ENCODE results near the gene RANBP17.
"Not testable (repeated sequence)": the region's sequence is repeated elsewhere in the genome, so short reads cannot be mapped to it uniquely, and the experiment has no call there.

The RANBP17 gene

GRCh38 chr5:171157775-171158174, 296.0 kb downstream of the RANBP17 start:
- DNase-seq (ENCODE audit: low spot score), result no peak

- no peak for DNase-seq (ENCODE audit: low spot score)
These were observed 296.8 kb downstream of the RANBP17 start for GRCh38 chr5:171158581-171158980.

- DNase-seq (ENCODE audit: low spot score), result peak; percentile 36
These were observed 300.3 kb downstream of the RANBP17 start for GRCh38 chr5:171162165-171162564.

GRCh38 chr5:171162596-171162995, 300.8 kb downstream of the RANBP17 start:
- peak; percentile 79 for DNase-seq (ENCODE audit: low spot score)

- no peak for DNase-seq (ENCODE audit: low spot score)
These were observed 304.9 kb downstream of the RANBP17 start for GRCh38 chr5:171166766-171167165.

GRCh38 chr5:171168171-171168570, 306.4 kb downstream of the RANBP17 start:
- DNase-seq (ENCODE audit: low spot score), result no peak

GRCh38 chr5:171174960-171175359, 313.1 kb downstream of the RANBP17 start:
- DNase-seq (ENCODE audit: low spot score), result not testable (repeated sequence)

- DNase-seq (ENCODE audit: low spot score), result no peak
These were observed 313.9 kb downstream of the RANBP17 start for GRCh38 chr5:171175746-171176145.

GRCh38 chr5:171178190-171178589, 316.4 kb downstream of the RANBP17 start:
- not testable (repeated sequence) for DNase-seq (ENCODE audit: low spot score)

- no peak for DNase-seq (ENCODE audit: low spot score)
These were observed 326.2 kb downstream of the RANBP17 start for GRCh38 chr5:171188016-171188415.

GRCh38 chr5:171189442-171189841, 327.6 kb downstream of the RANBP17 start:
- no peak for DNase-seq (ENCODE audit: low spot score)

GRCh38 chr5:171192111-171192510, 330.3 kb downstream of the RANBP17 start:
- no peak for DNase-seq (ENCODE audit: low spot score)

- DNase-seq (ENCODE audit: low spot score), result no peak
These were observed 339.5 kb downstream of the RANBP17 start for GRCh38 chr5:171201310-171201709.

- no peak for DNase-seq (ENCODE audit: low spot score)
These were observed 343.6 kb downstream of the RANBP17 start for GRCh38 chr5:171205375-171205774.

GRCh38 chr5:171207256-171207847, 345.5 kb downstream of the RANBP17 start:
- DNase-seq (ENCODE audit: low spot score), result peak; percentile 50

GRCh38 chr5:171221916-171222315, 360.1 kb downstream of the RANBP17 start:
- no peak for DNase-seq (ENCODE audit: low spot score)

GRCh38 chr5:171223927-171224326, 362.1 kb downstream of the RANBP17 start:
- DNase-seq (ENCODE audit: low spot score), result no peak

GRCh38 chr5:171226096-171226754, 364.4 kb downstream of the RANBP17 start:
- no peak for DNase-seq (ENCODE audit: low spot score)

GRCh38 chr5:171226864-171227263, 365.0 kb downstream of the RANBP17 start:
- DNase-seq (ENCODE audit: low spot score), result no peak

- DNase-seq (ENCODE audit: low spot score), result no peak
These were observed 374.8 kb downstream of the RANBP17 start for GRCh38 chr5:171236651-171237050.

- no peak for DNase-seq (ENCODE audit: low spot score)
These were observed 380.7 kb downstream of the RANBP17 start for GRCh38 chr5:171242521-171242920.

- no peak for DNase-seq (ENCODE audit: low spot score)
These were observed 384.4 kb downstream of the RANBP17 start for GRCh38 chr5:171246231-171246630.

GRCh38 chr5:171249460-171249859, 387.6 kb downstream of the RANBP17 start:
- DNase-seq (ENCODE audit: low spot score), result no peak

- no peak for DNase-seq (ENCODE audit: low spot score)
These were observed 388.9 kb downstream of the RANBP17 start for GRCh38 chr5:171250738-171251137.

Data from iPS-NIHi11 (cell line).